HEK293 (cell line): ENCODE results near the gene WDR6.
A peak's percentile ranks its signal among the peaks of the same experiment; 100 is the strongest.

Source experiments
- AEBP2 ChIP-seq: fragments of 450-650 bp; formaldehyde crosslinking; IDR thresholded peaks from 2 replicates; pipeline ENCODE4 v1.5.1; 2016; ENCODE audit warnings: missing biosample characterization, missing genetic modification characterization, borderline replicate concordance
- GLI2 ChIP-seq: fragments of 450-650 bp; formaldehyde crosslinking; IDR thresholded peaks from 2 replicates; pipeline ENCODE4; 2017; ENCODE audit warnings: missing biosample characterization, missing genetic modification characterization, low read depth, borderline replicate concordance
- GLI4 ChIP-seq: fragments of 450-650 bp; formaldehyde crosslinking; IDR thresholded peaks from 2 replicates; pipeline ENCODE4 v1.5.1; 2016; ENCODE audit warnings: missing biosample characterization, missing genetic modification characterization
- KLF10 ChIP-seq: fragments of 450-650 bp; IDR thresholded peaks from 2 replicates; pipeline ENCODE4 v1.5.1; 2018; ENCODE audit warnings: missing biosample characterization, mild to moderate bottlenecking, missing genetic modification characterization
- OSR2 ChIP-seq: fragments of 450-650 bp; formaldehyde crosslinking; IDR thresholded peaks from 2 replicates; pipeline ENCODE4 v1.5.1; 2016; ENCODE audit warnings: missing biosample characterization, missing genetic modification characterization
- PBX3 ChIP-seq: sonication (generic); formaldehyde crosslinking; IDR thresholded peaks from 2 replicates; pipeline ENCODE4 v1.8.1; 2022; ENCODE audit warnings: mild to moderate bottlenecking, moderate library complexity, missing genetic modification reagents
- PRDM10 ChIP-seq: fragments of 450-650 bp; formaldehyde crosslinking; IDR thresholded peaks from 2 replicates; pipeline ENCODE4 v1.5.1; 2016; ENCODE audit warnings: missing biosample characterization, missing genetic modification characterization
- REST ChIP-seq: fragments of 450-650 bp; formaldehyde crosslinking; IDR thresholded peaks from 2 replicates; pipeline ENCODE4 v1.5.1; 2016; ENCODE audit warnings: missing biosample characterization, missing genetic modification characterization
- SP3 ChIP-seq: fragments of 450-650 bp; formaldehyde crosslinking; IDR thresholded peaks from 2 replicates; pipeline ENCODE4 v1.5.1; 2016; ENCODE audit warnings: missing biosample characterization, missing genetic modification characterization
- ZBTB6 ChIP-seq: fragments of 450-650 bp; formaldehyde crosslinking; IDR thresholded peaks from 2 replicates; pipeline ENCODE4 v1.5.1; 2017; ENCODE audit warnings: missing biosample characterization, missing genetic modification characterization
- ZFHX2 ChIP-seq: fragments of 450-650 bp; formaldehyde crosslinking; conservative IDR thresholded peaks from 2 replicates; pipeline ENCODE4 v1.5.1; 2016; ENCODE audit warnings: missing biosample characterization, missing genetic modification characterization
- ZFP69B ChIP-seq: fragments of 450-650 bp; formaldehyde crosslinking; IDR thresholded peaks from 2 replicates; pipeline ENCODE4 v1.5.1; 2016; ENCODE audit warnings: missing biosample characterization, missing genetic modification characterization
- ZIC2 ChIP-seq: fragments of 450-650 bp; formaldehyde crosslinking; IDR thresholded peaks from 2 replicates; pipeline ENCODE4 v1.5.1; 2016; ENCODE audit warnings: missing biosample characterization, missing genetic modification characterization
- ZNF146 ChIP-seq: fragments of 450-650 bp; formaldehyde crosslinking; IDR thresholded peaks from 2 replicates; pipeline ENCODE4 v1.5.1; 2016; ENCODE audit warnings: missing biosample characterization, missing genetic modification characterization
- ZNF157 ChIP-seq: fragments of 450-650 bp; formaldehyde crosslinking; IDR thresholded peaks from 2 replicates; pipeline ENCODE4 v1.5.1; 2016; ENCODE audit warnings: missing biosample characterization, missing genetic modification characterization
- ZNF174 ChIP-seq: fragments of 450-650 bp; formaldehyde crosslinking; IDR thresholded peaks from 2 replicates; pipeline ENCODE4 v1.5.0; 2017; ENCODE audit warnings: missing biosample characterization, mild to moderate bottlenecking, missing genetic modification characterization
- ZNF324 ChIP-seq: fragments of 450-650 bp; formaldehyde crosslinking; IDR thresholded peaks from 2 replicates; pipeline ENCODE4 v1.5.1; 2016; ENCODE audit warnings: missing biosample characterization, missing genetic modification characterization
- ZNF37A ChIP-seq: fragments of 450-650 bp; IDR thresholded peaks from 2 replicates; pipeline ENCODE4 v1.5.1; 2018; ENCODE audit warnings: missing biosample characterization, missing genetic modification characterization
- ZNF394 ChIP-seq: fragments of 450-650 bp; formaldehyde crosslinking; IDR thresholded peaks from 2 replicates; pipeline ENCODE4 v1.5.1; 2016; ENCODE audit warnings: missing biosample characterization, missing genetic modification characterization, mild to moderate bottlenecking, moderate library complexity, borderline replicate concordance
- ZNF529 ChIP-seq: fragments of 450-650 bp; formaldehyde crosslinking; IDR thresholded peaks from 2 replicates; pipeline ENCODE4 v1.5.1; 2017; ENCODE audit warnings: missing genetic modification characterization, missing biosample characterization; ENCODE audit not compliant: insufficient replicate concordance
- ZNF530 ChIP-seq: fragments of 450-650 bp; formaldehyde crosslinking; IDR thresholded peaks from 2 replicates; pipeline ENCODE4 v1.5.1; 2016; ENCODE audit warnings: low read depth, missing biosample characterization, missing genetic modification characterization
- ZNF560 ChIP-seq: fragments of 450-650 bp; formaldehyde crosslinking; IDR thresholded peaks from 2 replicates; pipeline ENCODE4 v1.5.1; 2017; ENCODE audit warnings: missing biosample characterization, missing genetic modification characterization, borderline replicate concordance
- ZNF654 ChIP-seq: fragments of 450-650 bp; formaldehyde crosslinking; IDR thresholded peaks from 2 replicates; pipeline ENCODE4 v1.5.1; 2016; ENCODE audit warnings: low read depth, missing biosample characterization, missing genetic modification characterization
- ZNF704 ChIP-seq: fragments of 450-650 bp; formaldehyde crosslinking; IDR thresholded peaks from 2 replicates; pipeline ENCODE4 v1.5.1; 2016; ENCODE audit warnings: missing biosample characterization, missing genetic modification characterization
- ZNF707 ChIP-seq: fragments of 450-650 bp; formaldehyde crosslinking; IDR thresholded peaks from 2 replicates; pipeline ENCODE4 v1.5.1; 2016; ENCODE audit warnings: missing biosample characterization, missing genetic modification characterization
- ZSCAN5A ChIP-seq: fragments of 450-650 bp; formaldehyde crosslinking; IDR thresholded peaks from 2 replicates; pipeline ENCODE4 v1.5.1; 2016; ENCODE audit warnings: missing biosample characterization, missing genetic modification characterization

The WDR6 gene

GRCh38 chr3:49021213-49021812 is 14.1 kb downstream of the WDR6 start (continued):
- TF ChIP-seq PRDM10 (tag by site-specific recombination) (no peak), ZNF37A (no peak), ZNF146 (peak; percentile 27; the same call in 1 of the 2 replicates), GLI4 (tag by site-specific recombination) (peak; percentile 48; the same call in 1 of the 2 replicates), ZFHX2 (tag by site-specific recombination) (peak; percentile 90), ZNF707 (tag by site-specific recombination) (no peak), ZNF324 (tag by site-specific recombination) (no peak), ZBTB6 (tag by site-specific recombination) (no peak), AEBP2 (tag by site-specific recombination) (no peak), PBX3 (no peak), ZNF157 (tag by site-specific recombination) (0 out of 2 replicates have a peak, but pooled peaks have one; percentile 8), ZNF560 (tag by site-specific recombination) (no peak), ZIC2 (tag by site-specific recombination) (peak; percentile 58), GLI2 (tag by site-specific recombination) (no peak), ZNF654 (no peak), SP3 (tag by site-specific recombination) (peak; percentile 90), OSR2 (no peak), ZFP69B (tag by site-specific recombination) (peak; percentile 64), ZNF704 (no peak), ZSCAN5A (tag by site-specific recombination) (no peak), ZNF529 (no peak), REST (tag by site-specific recombination) (no peak), ZNF174 (tag by site-specific recombination) (no peak), ZNF394 (tag by site-specific recombination) (0 out of 2 replicates have a peak, but pooled peaks have one; percentile 14), ZNF530 (tag by site-specific recombination) (no peak), KLF10 (peak; percentile 84; the same call in 1 of the 2 replicates)
